H1 (cell line): ENCODE data around the gene CUX1. TPM values are rescaled to one million over a fixed set of nuclear protein-coding genes. Genes with fewer than 3 reads are reported as not detected.

Source experiments
- RBBP5 ChIP-seq: IDR thresholded peaks from 2 replicates; pipeline ENCODE4 v1.7.1; 2012; ENCODE audit warnings: low read depth, mild to moderate bottlenecking, inconsistent platforms, low read length, moderate library complexity, borderline replicate concordance
- polyA plus RNA-seq, 7 experiments: library from polyadenylated mRNA; depleted of rRNA in 3 of 7; stranded (reverse) in 5 of 7; unstranded in 2 of 7; fragments of >200 nt in 5 of 7; fragments of 200-250 nt in 2 of 7; gene quantifications; 1 replicate in 5 of 7; 2 replicates in 1 of 7; 4 replicates in 1 of 7; pipeline versions ENCODE4 v1.2.1 to v1.2.3, GENCODE V29; 2011 to 2013; ENCODE audit warnings: missing spikeins in 2 of 7, mixed read lengths in 2 of 7
- total RNA-seq: library from RNA; stranded (reverse); fragmentation: NEBNext Ultra II Directional; extraction: Animal tissue kit (Norgen Biotek cat#: 25700); gene quantifications from 2 replicates; pipeline ENCODE4 v1.2.1, GENCODE V29; 2021

CUX1 gene
- total and polyA plus RNA-seq, 2 of the 8 experiments (the other 6 are each of a cell fraction or from before 2014, with no cell fraction given), result 21.6 to 65.9 TPM

GRCh38 chr7:102272075-102272916, 454.9 kb downstream of the CUX1 start (continued):
- no peak for TF ChIP-seq RBBP5
